CD4-positive, alpha-beta T cell (primary cell): ENCODE measurements around the gene HTR3B. TPM values are rescaled to one million over a fixed set of nuclear protein-coding genes. Genes with fewer than 3 reads are reported as not detected.

ENCODE experiments used
- ATAC-seq: fragments of 200-7000 bp; cut with Tn5 transposase; one replicate; pipeline ENCODE4 v1.10.0; 2022; ENCODE audit warnings: mild to moderate bottlenecking; ENCODE audit not compliant: poor library complexity
- CTCF ChIA-PET: fragments of 350-600 bp; sonication (Branson Sonifier 250); formaldehyde crosslinking; loops from one replicate; lab custom pipeline; 2021; ENCODE audit warnings: antibody characterized with exemption, inconsistent platforms; lab: Charles Lee
- POLR2A ChIA-PET: fragments of 350-600 bp; sonication (Branson Sonifier 250); formaldehyde crosslinking; loops from one replicate; lab custom pipeline; 2021; ENCODE audit warnings: antibody characterized with exemption, inconsistent platforms; lab: Charles Lee
- DNase-seq, 14 experiments: peaks; one replicate each; pipeline ENCODE4 v3.0.0-alpha.2; 2013 to 2020; ENCODE audit warnings: mixed read lengths in 2 of 14
- H3K27ac ChIP-seq, 2 donors: one replicate each; pipeline versions ENCODE4 v1.5.1 to v1.7.0; 2013; ENCODE audit warnings: low read length in 2 of 2, low read depth in 1 of 2, mild to moderate bottlenecking in 1 of 2
- H3K27me3 ChIP-seq, 2 experiments: 1 replicate in 1 of 2; 2 replicates in 1 of 2; pipeline versions ENCODE4 v1.6.1 to v1.7.0; 2013; ENCODE audit warnings: low read length in 2 of 2, control low read depth in 1 of 2, mild to moderate bottlenecking in 1 of 2, moderate library complexity in 1 of 2; ENCODE audit not compliant: insufficient read depth in 2 of 2, control insufficient read depth in 1 of 2
- H3K36me3 ChIP-seq: one replicate; pipeline ENCODE4 v1.6.1; 2013; ENCODE audit warnings: low read length, control low read depth; ENCODE audit not compliant: insufficient read depth
- H3K4me1 ChIP-seq: one replicate; pipeline ENCODE4 v1.6.1; 2013; ENCODE audit warnings: low read length, control low read depth; ENCODE audit not compliant: insufficient read depth
- H3K4me3 ChIP-seq: one replicate; pipeline ENCODE4 v1.5.1; 2013; ENCODE audit warnings: mild to moderate bottlenecking, low read length, moderate library complexity
- H3K9me3 ChIP-seq, 2 experiments: 1 replicate in 1 of 2; 2 replicates in 1 of 2; pipeline versions ENCODE4 v1.6.1 to v1.7.0; 2013; ENCODE audit warnings: low read length in 2 of 2, mild to moderate bottlenecking in 2 of 2, control low read depth in 1 of 2, moderate library complexity in 1 of 2; ENCODE audit not compliant: control insufficient read depth in 1 of 2, insufficient read depth in 1 of 2
- H3K27ac Mint-ChIP-seq: one replicate; pipeline ENCODE4 v1.8.0; 2020; ENCODE audit warnings: mixed read lengths
- H3K27me3 Mint-ChIP-seq: one replicate; pipeline ENCODE4 v1.8.0; 2021; ENCODE audit warnings: mixed read lengths
- H3K36me3 Mint-ChIP-seq: one replicate; pipeline ENCODE4 v1.8.0; 2021; ENCODE audit warnings: low read depth, mixed read lengths
- H3K4me1 Mint-ChIP-seq: one replicate; pipeline ENCODE4 v1.8.0; 2021; ENCODE audit warnings: low read depth, mixed read lengths
- H3K4me3 Mint-ChIP-seq: one replicate; pipeline ENCODE4 v1.8.0; 2020; ENCODE audit warnings: mild to moderate bottlenecking, mixed read lengths
- H3K9me3 Mint-ChIP-seq: one replicate; pipeline ENCODE4 v1.8.0; 2020; ENCODE audit warnings: mixed read lengths
- CTCF ChIP-seq: fragments of 200-600 bp; IDR thresholded peaks from one replicate; pipeline ENCODE4 v1.8.0; 2022; ENCODE audit warnings: antibody characterized with exemption, mild to moderate bottlenecking
- intact Hi-C, 2 experiments: fragments of 100-400 bp; cut with DNase I in 1 of 2; cut with micrococcal nuclease in 1 of 2; formaldehyde crosslinking; loops; one replicate each; pipeline versions ENCODE4 v1.15.1 to v1.9.0; 2023 to 2025; cut with DNase I, micrococcal nuclease
- total RNA-seq, 174 experiments: library from RNA in 2 of 174; stranded (reverse) in 2 of 174; gene quantifications; one replicate each; pipeline ENCODE4 v1.2.3 and lab custom pipeline; 2021 to 2026

The HTR3B gene
- total RNA-seq, 2 experiments from 2014 or later = not detected

GRCh38 chr11:113885897-113886296 is 18.7 kb upstream of the HTR3B start:
- ATAC-seq = no peak
- no peaks in the 10 kb centered on the region for H3K27me3 ChIP-seq
- CTCF ChIA-PET = no interaction called here

GRCh38 chr11:113888848-113889247 is 15.7 kb upstream of the HTR3B start:
- Histone ChIP-seq H3K4me3 (no peak overlapping the region), H3K9me3 (no peaks in the 10 kb centered on the region), H3K4me1 (no peaks in the 10 kb centered on the region), H3K36me3 (no peaks in the 10 kb centered on the region), H3K27ac (no peak overlapping the region), H3K27me3 (no peaks in the 10 kb centered on the region)
- Mint-ChIP-seq H3K4me1 (no peaks in the 10 kb centered on the region), H3K27ac (no peak overlapping the region), H3K4me3 (no peak overlapping the region), H3K9me3 (no peaks in the 10 kb centered on the region), H3K27me3 (no peaks in the 10 kb centered on the region), H3K36me3 (no peaks in the 10 kb centered on the region)
- ChIA-PET POLR2A (no interaction called here), CTCF (no interaction called here)
- ATAC-seq (no peak), DNase-seq (no peak)
- intact Hi-C loops = no loop called here
- no peak for TF ChIP-seq CTCF

More at GRCh38 chr11:113885897-113886296, 18.7 kb upstream of the HTR3B start:
- Mint-ChIP-seq H3K9me3 (no peaks in the 10 kb centered on the region), H3K27me3 (no peaks in the 10 kb centered on the region), H3K36me3 (no peaks in the 10 kb centered on the region), H3K27ac (no peak overlapping the region), H3K4me3 (no peak overlapping the region), H3K4me1 (no peaks in the 10 kb centered on the region)
- intact Hi-C loops = no loop called here
- POLR2A ChIA-PET = no interaction called here
- Histone ChIP-seq H3K9me3 (no peaks in the 10 kb centered on the region), H3K4me3 (no peak overlapping the region), H3K27ac (no peak overlapping the region), H3K36me3 (no peaks in the 10 kb centered on the region), H3K4me1 (no peaks in the 10 kb centered on the region)
- no peak for DNase-seq
- no peak for TF ChIP-seq CTCF

- H3K36me3 Mint-ChIP-seq = no peaks in the 10 kb centered on the region
- H3K4me1 Mint-ChIP-seq = no peaks in the 10 kb centered on the region
- Histone ChIP-seq H3K27me3 (no peaks in the 10 kb centered on the region), H3K36me3 (no peaks in the 10 kb centered on the region), H3K4me3 (no peak overlapping the region), H3K4me1 (no peaks in the 10 kb centered on the region), H3K9me3 (no peaks in the 10 kb centered on the region), H3K27ac (no peak overlapping the region)
- no peak overlapping the region for H3K4me3 Mint-ChIP-seq
- H3K9me3 Mint-ChIP-seq = no peaks in the 10 kb centered on the region
- H3K27ac Mint-ChIP-seq = no peak overlapping the region
- no peak for TF ChIP-seq CTCF
- DNase-seq (no peak), ATAC-seq (no peak)
- H3K27me3 Mint-ChIP-seq = no peaks in the 10 kb centered on the region
- ChIA-PET POLR2A (no interaction called here), CTCF (no interaction called here)
- intact Hi-C loops = no loop called here
Measured at GRCh38 chr11:113894421-113894996, 10.1 kb upstream of the HTR3B start.
